ENCODE measurements around the gene RPLP1.
A peak's percentile ranks its signal among the peaks of the same experiment; 100 is the strongest.

RPLP1 gene

DNA sequence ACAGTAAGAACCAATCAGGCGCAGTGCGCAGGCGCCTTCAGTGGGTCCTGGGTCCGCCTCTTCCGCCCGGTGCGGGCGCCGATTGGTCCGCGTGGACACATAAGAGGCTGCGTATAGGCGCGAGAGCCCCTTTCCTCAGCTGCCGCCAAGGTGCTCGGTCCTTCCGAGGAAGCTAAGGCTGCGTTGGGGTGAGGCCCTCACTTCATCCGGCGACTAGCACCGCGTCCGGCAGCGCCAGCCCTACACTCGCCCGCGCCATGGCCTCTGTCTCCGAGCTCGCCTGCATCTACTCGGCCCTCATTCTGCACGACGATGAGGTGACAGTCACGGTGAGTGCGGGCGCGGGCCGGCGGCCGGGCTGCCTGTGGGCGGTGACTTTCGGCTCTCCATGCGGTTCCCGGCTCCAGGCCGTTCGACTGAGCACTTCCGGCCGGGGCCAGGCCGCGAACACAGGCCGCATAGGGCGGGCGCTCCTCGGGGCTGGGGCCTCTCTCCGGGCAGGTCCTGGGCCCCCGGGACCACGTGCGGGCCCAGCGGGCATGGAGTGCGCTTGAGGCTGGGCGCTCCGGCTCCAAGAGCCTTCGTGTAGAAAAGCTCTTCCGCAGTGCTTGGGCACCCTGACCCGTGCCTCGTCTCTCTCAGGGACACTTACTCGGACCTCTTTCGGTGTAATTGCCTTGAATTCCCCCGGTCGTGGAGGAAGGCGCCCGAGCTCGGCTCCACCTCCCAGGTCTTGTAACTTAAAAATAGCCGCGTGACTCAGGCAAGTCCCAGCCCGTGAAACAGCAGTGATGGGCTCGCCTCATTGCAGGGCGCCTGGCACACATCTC, at the start of gene RPLP1:
Gene RPLP1, plus strand, starts transcription at position 127 of the 830 bp plus-strand sequence. Its CDS starts 131 bp downstream, at position 258.
- peak; percentile 95 for DNase-seq

DNA sequence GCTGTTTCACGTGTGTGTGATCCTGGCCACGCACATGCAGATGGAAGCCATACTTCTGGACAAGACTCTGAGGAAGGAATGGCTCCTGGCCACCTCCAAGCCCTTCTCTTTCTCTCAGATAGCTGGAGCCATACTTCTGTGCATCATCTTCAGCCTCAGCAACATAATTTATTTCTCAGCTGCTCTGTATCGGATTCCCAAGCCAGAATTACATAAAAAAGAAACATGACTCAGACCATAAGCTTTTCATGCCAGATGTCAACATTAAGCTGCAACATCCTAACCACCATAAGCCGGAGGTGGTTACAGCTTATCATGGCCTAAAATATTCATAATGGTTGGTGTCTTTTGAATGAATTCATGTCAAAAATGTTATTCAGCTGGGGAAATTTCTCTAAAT, 49.0 kb upstream of the RPLP1 start:
- no peak for DNase-seq

DNA sequence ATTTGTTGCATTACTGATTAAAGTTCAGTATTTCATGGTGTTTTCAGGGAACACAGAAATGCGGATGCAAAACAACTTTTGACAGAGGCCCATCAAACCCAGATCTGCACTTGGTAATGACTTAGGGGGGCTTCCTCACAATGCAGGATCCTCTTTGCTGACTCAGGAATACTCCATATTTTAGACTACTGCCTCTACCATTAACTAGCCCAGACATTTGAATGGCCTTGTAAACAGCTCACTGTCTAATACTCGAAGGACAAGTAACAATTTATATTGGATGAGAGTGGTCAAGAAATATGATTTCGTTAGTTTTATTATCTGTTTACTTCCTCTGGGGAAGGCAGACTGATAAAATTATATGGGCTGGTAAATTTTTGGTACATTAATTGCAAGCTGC, 47.5 kb upstream of the RPLP1 start:
- DNase-seq, result no peak

DNA sequence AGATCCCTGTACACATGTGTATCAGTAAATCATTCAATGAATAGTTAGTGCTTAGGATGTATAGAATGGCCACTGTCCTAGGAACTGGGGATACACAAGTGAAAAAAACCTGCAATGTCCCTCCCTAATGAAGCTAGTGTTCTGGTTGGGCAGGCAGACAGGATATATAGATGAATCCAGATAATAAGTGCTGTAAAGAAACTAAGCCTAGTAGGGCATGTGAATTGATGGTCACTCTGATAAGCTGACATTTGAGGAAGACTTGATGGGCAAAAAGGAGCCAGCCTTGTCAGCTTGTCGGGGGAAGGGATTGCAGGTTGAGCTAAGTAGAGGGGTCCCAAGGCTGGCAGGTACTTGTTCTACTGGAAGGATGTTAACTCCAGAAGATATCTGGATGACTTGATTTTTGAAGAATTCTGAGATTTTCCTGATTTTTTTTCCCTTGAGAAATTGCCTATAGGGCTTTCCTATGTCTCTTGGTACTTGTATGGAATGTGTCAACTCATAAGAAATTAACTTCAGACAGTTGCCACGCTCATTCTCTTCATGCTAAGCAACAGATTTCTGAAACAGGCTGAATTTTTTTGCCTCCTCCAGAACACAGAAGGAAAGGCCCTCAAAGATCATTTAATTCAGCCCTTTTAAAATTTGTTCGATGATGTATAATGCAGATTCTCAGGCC, 44.8 kb upstream of the RPLP1 start:
- DNase-seq, result no peak

DNA sequence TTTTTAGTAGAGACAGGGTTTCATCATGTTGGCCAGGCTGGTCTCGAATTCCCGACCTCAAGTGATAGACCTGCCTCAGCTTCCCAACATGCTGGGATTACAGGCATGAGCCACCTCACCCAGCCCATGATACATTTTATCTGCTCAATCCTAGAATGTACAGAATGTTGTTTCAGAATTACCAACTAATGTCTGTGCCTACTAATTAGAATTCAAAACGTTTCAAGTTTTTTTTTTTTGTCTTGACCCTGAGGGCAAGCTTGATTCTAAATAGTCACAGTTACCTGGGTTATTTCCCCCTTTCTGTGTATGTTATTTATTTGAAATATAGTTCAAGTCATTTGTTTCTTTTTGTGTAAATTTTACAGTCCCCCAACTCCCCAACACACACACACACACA, 43.8 kb upstream of the RPLP1 start:
- no peak for DNase-seq

DNA sequence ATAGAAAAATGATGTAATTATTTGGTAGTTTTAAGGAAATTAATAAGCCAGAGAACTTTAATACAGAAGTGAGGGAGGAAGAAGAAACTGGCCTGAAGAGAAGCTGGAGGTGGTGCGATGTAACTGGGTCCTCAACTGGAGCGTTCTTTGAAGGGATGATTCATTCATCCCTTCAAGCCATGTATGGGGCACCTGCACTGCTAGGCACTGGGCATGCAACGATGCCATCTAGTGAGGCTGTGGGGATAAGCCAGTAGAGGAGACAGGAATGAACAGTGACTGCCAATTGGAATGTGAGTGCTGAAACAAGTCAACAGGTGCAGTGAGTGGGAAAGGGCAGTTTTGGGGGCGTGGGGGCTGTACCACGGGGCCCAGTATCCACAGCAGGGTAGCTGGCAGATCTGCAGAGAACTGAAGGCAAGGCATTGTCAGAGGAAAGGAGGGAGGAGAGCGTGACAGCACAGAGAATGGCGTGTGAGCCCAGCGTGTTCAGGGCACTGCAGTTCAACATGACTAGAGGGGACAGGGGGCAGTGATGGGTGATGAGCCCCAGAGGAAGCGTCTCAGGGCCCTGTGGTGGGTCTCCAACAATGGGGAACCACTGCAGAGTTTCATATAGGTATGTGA, 42.3 kb upstream of the RPLP1 start:
- no peak for DNase-seq

DNA sequence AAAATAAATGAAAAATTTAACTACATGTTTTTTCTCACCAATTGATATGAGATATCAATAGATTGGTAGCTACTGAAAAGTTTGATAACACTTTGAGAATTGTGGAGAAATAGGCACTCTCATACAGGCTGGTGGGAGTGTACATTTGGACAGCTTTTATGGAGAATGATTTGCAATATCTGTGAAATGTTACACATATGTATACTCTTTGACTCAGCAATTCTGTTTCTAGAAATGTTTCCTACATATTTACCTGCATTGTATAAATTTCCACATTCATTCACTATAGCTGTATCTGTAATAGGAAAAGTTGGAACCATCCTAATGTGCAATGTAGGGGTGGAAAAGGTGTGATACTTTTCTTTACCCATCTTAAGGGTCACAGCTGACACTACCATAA, 40.3 kb upstream of the RPLP1 start:
- DNase-seq, result no peak

DNA sequence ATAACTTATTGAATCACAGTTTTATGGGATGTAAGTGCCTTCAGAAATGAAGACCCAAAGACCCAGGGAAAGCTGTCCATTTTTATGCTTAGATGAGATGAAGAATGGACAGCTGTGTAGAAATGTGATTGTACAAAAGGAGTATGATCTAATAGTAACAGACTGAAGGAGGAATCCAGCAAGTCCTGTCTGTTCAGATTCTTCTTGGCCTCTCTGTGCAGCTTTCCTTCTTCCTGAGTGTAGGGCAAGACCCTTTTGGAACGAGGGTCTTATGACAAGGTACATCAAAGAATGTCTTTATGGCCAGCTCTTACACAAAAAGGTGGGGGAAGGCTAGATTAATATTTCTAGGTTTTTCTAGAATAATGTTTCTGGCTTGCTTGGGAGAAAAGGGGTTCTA, 39.9 kb upstream of the RPLP1 start:
- DNase-seq, result no peak

DNA sequence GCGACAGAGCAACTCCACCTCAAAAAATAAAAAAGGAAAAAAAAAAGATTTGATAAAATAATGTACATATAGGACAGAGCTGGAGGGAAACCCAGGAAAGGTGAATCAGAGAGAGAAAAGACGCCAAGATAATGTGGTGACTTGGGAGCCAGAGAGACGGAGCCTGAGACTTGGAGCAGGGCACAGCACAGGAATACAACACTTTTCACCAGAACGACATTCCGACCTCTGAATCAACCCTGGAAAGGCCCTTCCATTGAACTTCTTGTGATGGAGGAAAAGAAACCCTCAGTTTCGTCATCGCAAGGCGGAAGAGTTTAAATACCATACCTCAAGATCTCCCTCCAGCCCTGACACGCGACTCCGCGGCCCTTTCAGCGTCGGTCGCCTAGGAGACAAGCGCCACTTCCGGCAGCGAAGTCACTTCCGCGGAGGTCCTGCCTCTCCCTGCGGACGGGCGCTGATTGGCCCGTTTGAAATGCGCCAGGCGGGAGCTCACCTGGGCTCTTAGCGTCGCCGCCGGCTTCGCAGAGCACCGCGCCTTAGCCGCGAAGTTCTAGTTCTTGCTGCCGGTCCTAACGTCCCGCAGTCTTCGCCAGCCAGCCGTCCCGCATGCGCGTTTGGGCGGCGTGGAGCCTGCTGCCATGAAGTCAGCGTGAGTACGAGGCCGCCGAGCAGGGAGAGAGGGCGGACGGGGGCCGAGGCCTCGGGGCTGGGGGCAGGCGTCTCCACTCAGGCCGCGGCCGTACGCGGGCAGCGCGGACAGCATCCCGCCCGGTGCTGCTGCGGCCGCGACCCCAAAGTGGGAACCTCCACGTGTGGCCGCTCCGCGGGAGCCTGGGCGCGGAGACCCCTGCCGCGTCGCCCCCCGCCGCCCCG, 38.6 kb upstream of the RPLP1 start, which contains the start of gene KIF23:
Gene KIF23, plus strand, starts transcription at position 528 of the 879 bp plus-strand sequence. Its CDS starts 117 bp downstream, at position 645.
- peak; percentile 92 for DNase-seq

DNA sequence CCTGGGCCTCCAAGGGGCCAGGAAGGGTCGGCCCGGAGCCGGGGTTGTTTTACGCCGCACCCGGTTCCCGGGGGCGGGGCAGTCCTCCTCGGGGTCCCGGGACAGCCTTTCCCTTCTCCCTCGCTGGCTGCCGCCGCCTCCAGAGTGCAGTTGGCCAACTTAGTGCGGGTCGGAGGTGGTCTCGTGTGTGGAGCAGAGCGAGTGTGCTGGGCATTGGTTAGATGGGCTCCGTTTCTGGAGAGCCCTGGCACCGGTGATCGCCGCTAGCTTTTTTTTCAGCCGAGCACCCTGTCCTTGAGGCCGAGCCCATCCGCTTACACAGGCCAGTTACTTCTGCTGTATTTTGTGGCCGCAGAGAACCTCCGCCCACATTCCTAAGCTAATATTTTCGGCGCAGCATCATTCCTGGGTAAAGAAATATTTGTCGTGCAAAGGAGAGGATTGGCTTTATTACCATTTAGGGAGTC, 37.9 kb upstream of the RPLP1 start:
- DNase-seq, result no peak

DNA sequence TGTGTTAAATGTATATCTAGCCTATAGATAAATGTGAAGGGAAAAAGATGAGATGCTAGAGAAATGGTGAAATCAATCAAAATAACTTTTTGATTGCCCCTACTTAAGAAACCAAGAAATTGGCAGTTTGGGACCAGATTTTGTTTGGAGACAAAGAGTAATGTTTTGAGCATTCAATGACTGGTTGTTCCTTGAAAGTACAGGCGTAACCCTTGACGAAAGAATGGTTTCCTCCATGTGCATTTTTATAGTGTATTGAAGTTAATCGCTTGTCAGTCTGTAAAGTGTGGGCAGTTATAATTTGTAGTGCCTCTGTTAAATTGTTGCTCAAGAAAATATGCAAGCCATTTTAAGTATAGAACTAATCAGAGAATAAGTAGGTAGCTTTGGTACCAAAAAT, 37.2 kb upstream of the RPLP1 start:
- DNase-seq, result no peak

DNA sequence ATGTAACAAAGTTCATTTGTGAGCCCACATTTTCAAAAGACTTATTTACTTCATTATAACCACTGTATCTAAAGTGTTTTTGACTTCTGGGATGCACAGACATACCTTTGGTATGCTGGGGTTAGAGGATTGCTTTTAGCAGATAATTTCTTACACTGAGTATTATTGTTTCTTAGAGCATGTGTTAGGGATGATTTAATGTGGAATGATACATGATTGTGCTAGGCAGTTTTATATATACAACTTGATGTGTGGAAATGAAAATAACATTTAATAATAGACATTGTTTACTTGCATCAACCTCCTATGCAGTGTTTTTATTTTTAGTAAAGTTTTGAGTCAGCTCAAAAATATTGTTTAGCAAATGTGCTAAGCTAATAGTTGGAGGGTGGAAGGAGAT, 35.0 kb upstream of the RPLP1 start:
- DNase-seq, result no peak

DNA sequence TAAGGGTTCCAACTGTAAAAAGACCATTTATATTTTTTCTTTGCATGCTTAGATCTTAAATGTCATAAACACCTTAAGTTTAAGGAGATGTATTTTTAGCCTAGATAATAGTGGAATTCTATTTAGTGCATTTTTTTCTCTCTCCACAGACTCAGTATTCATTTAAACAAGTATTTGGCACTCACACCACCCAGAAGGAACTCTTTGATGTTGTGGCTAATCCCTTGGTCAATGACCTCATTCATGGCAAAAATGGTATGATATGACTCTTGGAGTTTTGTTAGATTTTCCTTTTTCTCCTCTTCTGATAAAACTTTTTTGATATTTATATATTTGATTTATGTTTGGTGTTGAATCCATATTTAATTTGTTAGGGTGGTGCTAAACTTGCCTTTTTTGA, 31.1 kb upstream of the RPLP1 start:
- DNase-seq, result no peak

DNA sequence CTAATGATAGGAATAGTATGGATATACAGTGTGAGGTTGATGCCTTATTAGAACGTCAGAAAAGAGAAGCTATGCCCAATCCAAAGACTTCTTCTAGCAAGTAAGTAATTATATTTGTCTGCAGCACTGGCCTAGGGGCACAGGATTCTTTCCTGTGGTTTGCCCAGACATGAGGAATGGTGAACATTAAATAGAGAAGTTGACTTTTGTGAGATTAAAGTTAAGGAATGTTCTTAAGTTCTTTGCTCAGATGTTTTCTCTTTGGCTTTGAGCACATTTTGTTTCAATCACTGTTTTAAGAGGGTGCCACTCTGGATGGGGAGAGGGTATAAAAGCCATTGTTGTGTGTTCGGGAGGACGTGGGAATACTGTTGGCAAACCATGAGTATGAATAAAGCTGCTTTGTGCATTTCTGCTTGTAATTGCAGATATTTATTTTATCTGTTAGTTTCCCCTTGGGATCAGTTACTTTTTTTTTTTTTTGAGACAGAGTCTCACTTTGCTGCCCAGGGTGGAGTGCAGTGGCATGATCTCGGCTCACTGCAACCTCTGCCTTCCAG, 30.2 kb upstream of the RPLP1 start:
- no peak for DNase-seq

DNA sequence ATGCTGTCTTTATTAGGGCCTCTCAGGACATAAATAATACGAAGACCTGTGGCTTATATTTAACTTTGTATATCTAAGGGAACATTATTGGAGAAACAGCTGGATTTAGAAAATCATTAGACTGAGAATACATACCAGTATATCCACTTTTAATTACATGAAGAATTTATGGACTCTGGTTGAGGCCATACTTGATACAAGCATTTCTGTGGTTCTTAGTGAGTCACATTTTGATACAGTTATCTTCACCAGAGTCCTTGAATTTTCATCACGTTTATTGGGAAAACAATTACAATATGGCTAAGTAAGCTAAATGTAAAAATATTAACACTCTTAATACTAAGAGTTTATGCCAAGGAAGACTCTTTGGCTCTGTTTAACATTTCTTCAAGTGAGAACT, 28.6 kb upstream of the RPLP1 start:
- DNase-seq, result no peak

DNA sequence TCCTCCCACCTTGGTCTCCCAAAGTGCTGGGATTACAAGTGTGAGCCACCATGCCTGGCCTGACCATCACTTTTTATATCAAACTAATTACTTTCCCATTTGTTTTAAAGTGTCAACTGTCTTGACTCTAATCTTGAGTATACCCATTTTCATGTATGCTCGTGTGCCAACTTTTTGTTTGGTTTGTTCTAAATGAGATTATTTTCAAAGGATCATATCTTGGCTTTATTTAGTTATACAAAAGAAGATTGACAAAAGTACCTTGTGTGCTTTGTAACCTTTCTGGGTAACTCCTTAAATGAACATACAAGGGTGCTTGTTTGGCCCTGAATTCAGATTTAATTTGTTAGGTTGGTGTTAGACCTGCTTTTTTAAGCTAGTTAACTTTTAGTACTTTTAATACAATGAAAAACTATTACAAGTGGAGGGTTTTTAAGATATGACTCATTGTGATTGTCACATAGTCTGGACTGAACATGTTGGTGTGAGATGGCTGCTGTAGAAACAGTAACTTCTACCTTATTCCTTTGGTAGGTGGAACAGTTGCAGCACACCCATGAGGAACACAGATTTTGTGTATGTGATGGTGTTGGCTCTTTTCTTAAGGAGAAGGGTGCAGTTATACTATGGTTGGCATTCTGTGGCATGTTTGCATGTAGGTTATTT, 27.7 kb upstream of the RPLP1 start:
- DNase-seq, result no peak

DNA sequence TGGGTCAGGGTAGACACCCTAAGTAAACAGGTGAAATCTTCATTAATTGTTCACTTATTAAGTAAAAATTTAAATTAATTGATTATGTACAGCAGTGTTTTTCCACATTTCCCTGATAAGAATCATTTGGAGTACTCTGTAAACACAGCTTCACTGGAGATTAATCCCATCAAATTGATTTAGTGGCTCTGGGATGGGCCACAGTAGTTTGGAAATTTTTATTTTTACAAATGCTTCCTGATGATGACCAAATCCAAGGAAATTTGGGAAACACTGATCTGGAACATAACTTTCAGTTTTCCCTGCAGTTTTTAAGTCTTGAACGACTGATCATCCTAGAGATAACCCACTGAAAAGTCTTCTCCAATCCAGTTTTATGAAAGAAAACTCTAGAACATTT, 18.8 kb upstream of the RPLP1 start:
- no peak for DNase-seq

DNA sequence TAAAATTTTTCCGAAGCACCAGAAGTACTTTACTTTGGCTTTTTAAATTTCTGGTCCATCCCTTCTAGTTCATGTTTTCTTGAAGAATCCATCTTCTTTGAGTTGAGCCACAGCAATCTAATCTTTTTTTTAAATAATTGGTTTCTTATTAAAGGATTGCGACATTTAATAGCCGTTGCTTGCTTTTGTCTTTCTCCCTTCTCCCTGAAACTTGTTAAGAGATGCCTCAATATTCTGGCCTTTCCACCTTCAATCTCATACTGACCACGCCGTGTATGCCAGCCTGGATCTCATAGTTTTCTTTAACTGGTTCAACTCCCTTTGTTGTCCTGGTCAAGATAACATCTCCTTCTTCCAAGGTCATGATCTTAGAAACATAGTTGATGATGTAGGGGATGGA, 18.4 kb upstream of the RPLP1 start:
- DNase-seq, result no peak

DNA sequence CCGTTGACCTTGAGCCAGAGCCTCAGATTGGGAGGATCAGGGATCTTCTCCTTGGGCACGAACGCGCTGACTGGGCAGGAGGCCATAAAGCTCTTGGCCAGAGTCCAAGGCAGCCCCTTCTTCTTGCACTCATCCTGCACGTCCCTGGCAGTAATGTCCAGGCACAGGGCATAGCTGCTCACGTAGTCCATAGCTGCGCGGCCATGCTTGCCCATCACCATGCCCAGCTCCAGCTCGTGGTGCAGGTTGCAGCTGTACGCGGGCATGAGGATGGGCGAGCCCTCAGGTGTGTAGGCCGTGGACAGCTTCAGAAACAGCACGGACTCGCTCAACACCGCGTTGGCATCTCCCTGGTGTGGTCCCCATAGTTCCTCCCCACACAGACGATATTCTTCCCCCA, 17.9 kb upstream of the RPLP1 start:
- no peak for DNase-seq

DNA sequence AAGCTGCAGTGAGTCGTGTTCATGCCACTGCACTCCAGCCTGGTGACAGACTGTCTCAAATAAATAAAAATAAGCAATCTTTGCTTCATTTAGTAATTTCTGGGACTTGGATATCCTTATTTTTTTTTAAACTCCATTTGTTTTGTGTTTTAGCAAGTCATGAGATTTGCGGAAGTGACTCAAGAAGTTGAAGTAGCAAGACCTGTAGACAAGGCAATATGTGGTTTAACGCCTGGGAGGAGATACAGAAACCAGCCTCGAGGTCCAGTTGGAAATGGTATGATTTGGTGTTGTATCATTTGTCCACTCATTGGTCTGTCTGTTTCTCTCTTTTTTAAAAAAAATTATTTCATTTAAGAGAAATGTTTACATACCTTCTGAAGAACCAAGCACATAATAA, 16.6 kb upstream of the RPLP1 start:
- DNase-seq, result no peak

DNA sequence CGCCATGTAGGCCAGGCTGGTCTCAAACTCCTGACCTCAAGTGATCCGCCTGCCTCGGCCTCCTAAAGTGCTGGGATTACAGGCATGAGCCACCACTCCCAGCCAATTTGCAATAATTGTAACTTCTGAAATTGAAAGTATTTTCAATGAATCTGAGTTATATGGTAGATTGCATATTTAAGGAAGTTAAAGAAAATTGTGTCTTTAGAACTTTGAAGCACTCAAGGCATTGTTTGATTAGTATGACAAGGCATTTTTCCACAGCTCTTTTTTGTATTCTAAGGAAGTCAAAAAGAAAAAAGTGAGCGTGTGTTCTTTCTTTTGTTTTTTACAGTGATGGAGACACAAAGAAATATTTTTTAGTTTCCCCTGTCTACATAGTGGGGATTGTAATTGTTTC, 15.7 kb upstream of the RPLP1 start:
- no peak for DNase-seq

DNA sequence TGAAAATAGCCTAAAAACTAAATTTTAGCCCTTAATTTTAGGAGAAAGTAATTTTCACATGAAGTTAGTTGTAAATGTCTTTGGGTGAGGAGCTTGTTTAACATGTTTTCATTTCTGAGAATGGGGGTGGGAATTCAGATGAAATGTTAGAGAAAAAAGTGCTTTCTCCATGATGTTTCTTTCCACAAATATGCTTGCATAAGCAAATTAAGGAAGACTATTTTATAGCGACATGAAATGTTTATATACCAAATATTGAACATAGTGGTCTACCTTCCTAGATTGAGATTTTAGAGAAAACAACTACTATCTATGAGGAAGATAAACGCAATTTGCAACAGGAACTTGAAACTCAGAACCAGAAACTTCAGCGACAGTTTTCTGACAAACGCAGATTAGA, 13.0 kb upstream of the RPLP1 start:
- no peak for DNase-seq
